Spleen (tissue), 11 donors: ENCODE results near the gene SUGP2. TPM values are rescaled to one million over a fixed set of nuclear protein-coding genes. Genes with fewer than 3 reads are reported as not detected.

ENCODE experiments used
- DNase-seq: peaks from one replicate; pipeline ENCODE4 v3.0.0-alpha.2; 2020
- H3K27ac ChIP-seq, 8 donors: fragments of 200-600 bp; sonication (generic) in 7 of 8; 1 replicate in 4 of 8; 2 replicates in 4 of 8; pipeline versions ENCODE4 v1.5.0 to v1.8.0; 2016 to 2021; ENCODE audit warnings: inconsistent platforms in 4 of 8, mild to moderate bottlenecking in 4 of 8, moderate library complexity in 1 of 8
- H3K27me3 ChIP-seq, 7 donors: fragments of 200-600 bp; sonication (generic) in 6 of 7; replicated peaks in 1 of 7; 1 replicate in 4 of 7; 2 replicates in 3 of 7; pipeline versions ENCODE4 v1.5.0 to v1.8.0; 2016 to 2021; ENCODE audit warnings: inconsistent platforms in 3 of 7, mild to moderate bottlenecking in 1 of 7
- H3K36me3 ChIP-seq, 6 donors: fragments of 200-600 bp; sonication (generic) in 5 of 6; 1 replicate in 4 of 6; 2 replicates in 2 of 6; pipeline versions ENCODE4 v1.5.0 to v1.8.0; 2016 to 2021; ENCODE audit warnings: inconsistent platforms in 2 of 6
- H3K4me1 ChIP-seq, 6 donors: fragments of 200-600 bp; sonication (generic) in 5 of 6; 1 replicate in 3 of 6; 2 replicates in 3 of 6; pipeline versions ENCODE4 v1.5.0 to v1.8.0; 2016 to 2021; ENCODE audit warnings: inconsistent platforms in 3 of 6
- H3K4me3 ChIP-seq, 8 donors: fragments of 200-600 bp; sonication (generic) in 7 of 8; 1 replicate in 4 of 8; 2 replicates in 4 of 8; pipeline versions ENCODE4 v1.5.0 to v1.8.0; 2016 to 2021; ENCODE audit warnings: inconsistent platforms in 4 of 8, mild to moderate bottlenecking in 4 of 8, moderate library complexity in 2 of 8
- H3K9me3 ChIP-seq, 8 donors: fragments of 200-600 bp; sonication (generic) in 7 of 8; 1 replicate in 4 of 8; 2 replicates in 4 of 8; pipeline versions ENCODE4 v1.5.0 to v1.8.0; 2016 to 2021; ENCODE audit warnings: inconsistent platforms in 4 of 8
- CTCF ChIP-seq, 11 experiments: fragments of 200-600 bp in 7 of 11; fragments of 450-650 bp in 4 of 11; sonication (generic) in 4 of 11; IDR thresholded peaks in 8 of 11; conservative IDR thresholded peaks in 3 of 11; 1 replicate in 7 of 11; 2 replicates in 4 of 11; pipeline versions ENCODE4 v1.4.0 to v1.8.0; 2016 to 2021; ENCODE audit warnings: antibody characterized with exemption in 11 of 11, inconsistent platforms in 4 of 11, mild to moderate bottlenecking in 1 of 11
- POLR2A ChIP-seq, 3 donors: fragments of 450-650 bp; IDR thresholded peaks; one replicate each; pipeline ENCODE4 v1.5.1; 2017; ENCODE audit warnings: antibody characterized with exemption in 3 of 3, mild to moderate bottlenecking in 1 of 3
- POLR2AphosphoS5 ChIP-seq, 3 donors: sonication (generic); formaldehyde crosslinking; IDR thresholded peaks; one replicate each; pipeline ENCODE4 v1.5.1; 2017; ENCODE audit warnings: antibody characterized with exemption in 3 of 3
- WGBS, 5 donors: extraction: QIAGEN DNeasy Blood & Tissue Kit in 3 of 5; methylation state at CpG; one replicate each; pipeline versions ENCODE4 v1.1.5 to v1.1.7; 2013 to 2018; 5-methylcytosine and 5-hydroxymethylcytosine counted together
- intact Hi-C: fragments of 100-400 bp; cut with DNase I; formaldehyde crosslinking; loops from one replicate; pipeline ENCODE4 v1.15.0; 2023; ENCODE audit warnings: low total_unique reads
- polyA plus RNA-seq, 3 donors: library from polyadenylated mRNA; stranded (reverse); fragments of 200-250 nt; gene quantifications; one replicate each; pipeline ENCODE4 v1.2.1, GENCODE V29; 2013
- total RNA-seq, 7 donors: library from RNA; depleted of rRNA in 3 of 7; stranded (reverse); fragments of >200 nt in 3 of 7; fragmentation: NEBNext Ultra II Directional in 4 of 7; extraction: Animal tissue kit (Norgen Biotek cat#: 25700) in 4 of 7; gene quantifications; one replicate each; pipeline versions ENCODE4 v1.1.0 to v1.2.1, GENCODE V29; 2016 to 2021
- donor health status: healthy with polysubstance abuse.
- donor health status: DM: no; HTN: no; CAD: no; lungs with moderate emphysema.
- donor health status: DM: no; HTN: no; CAD: no.
- donor health status: Bipolar disorder and iron deficiency.
- donor health status: healthy.
- donor health status: DM: no; HTN: no; CAD: no.
- donor health status: DM: yes; HTN: yes; CAD: no.

Gene SUGP2
- total and polyA plus RNA-seq, 10 donors = 54.5 to 127 (median 87.6) TPM

- Histone ChIP-seq H3K36me3 (no peaks in the 10 kb centered on the region), H3K27ac (peak overlapping the region in 2 of 8 donors; percentile 26 to 88), H3K4me1 (peaks cover 0 to 59% (median 25%) of the 10 kb centered on the region in 6 donors), H3K27me3 (peaks cover 0 to 15% (median 0%) of the 10 kb centered on the region in 7 donors), H3K4me3 (no peak overlapping the region), H3K9me3 (no peaks in the 10 kb centered on the region)
- DNase-seq = no peak
- TF ChIP-seq POLR2A (IDR thresholded peaks at IDR 0.05) (no peak), CTCF (IDR thresholded peaks at IDR 0.05 in 8 of 11, conservative IDR thresholded peaks at IDR 0.05 in 3 of 11) (no peak), POLR2AphosphoS5 (IDR thresholded peaks at IDR 0.05) (no peak)
- 92 to 98% (median 97%) methylated on average over 3 of the region's 3 CpGs for WGBS, 5 donors
- intact Hi-C loops = no loop called here
Observed at GRCh38 chr19:18975011-18975410, 58.3 kb downstream of the SUGP2 start.

GRCh38 chr19:18972851-18973250 lies 60.5 kb downstream of the SUGP2 start:
- intact Hi-C loops = no loop called here
- Histone ChIP-seq H3K36me3 (no peaks in the 10 kb centered on the region), H3K27me3 (peaks cover 0 to 15% (median 0%) of the 10 kb centered on the region in 7 donors), H3K4me1 (peaks cover 0 to 75% (median 38%) of the 10 kb centered on the region in 6 donors), H3K27ac (peak overlapping the region; percentile 60 to 91 (median 88)), H3K9me3 (peaks cover 0 to 5% (median 0%) of the 10 kb centered on the region in 8 donors), H3K4me3 (peak overlapping the region in 1 of 8 donors; percentile 28)
- WGBS, 5 donors = 56 to 74% (median 59%) methylated on average over 4 to 5 of the region's 5 CpGs
- DNase-seq = no peak
- TF ChIP-seq POLR2AphosphoS5 (IDR thresholded peaks at IDR 0.05) (no peak), CTCF (IDR thresholded peaks at IDR 0.05 in 8 of 11, conservative IDR thresholded peaks at IDR 0.05 in 3 of 11) (no peak), POLR2A (IDR thresholded peaks at IDR 0.05) (no peak)

GRCh38 chr19:18972301-18972811 lies 61.0 kb downstream of the SUGP2 start:
- no peak for DNase-seq
- Histone ChIP-seq H3K4me3 (peak overlapping the region in 1 of 8 donors; percentile 28), H3K36me3 (no peaks in the 10 kb centered on the region), H3K27ac (peak overlapping the region; percentile 60 to 91 (median 88)), H3K27me3 (peaks cover 0 to 15% (median 0%) of the 10 kb centered on the region in 7 donors), H3K9me3 (peaks cover 0 to 5% (median 0%) of the 10 kb centered on the region in 8 donors), H3K4me1 (peaks cover 0 to 75% (median 42%) of the 10 kb centered on the region in 6 donors)
- intact Hi-C loops = no loop called here
- peak in 1 of 3 donors; percentile 44 for TF ChIP-seq POLR2AphosphoS5 (IDR thresholded peaks at IDR 0.05)
- TF ChIP-seq CTCF (IDR thresholded peaks at IDR 0.05 in 8 of 11, conservative IDR thresholded peaks at IDR 0.05 in 3 of 11) = no peak
- no peak for TF ChIP-seq POLR2A (IDR thresholded peaks at IDR 0.05)
- 8 to 25% (median 16%) methylated on average over 12 of the region's 12 CpGs for WGBS, 5 donors

GRCh38 chr19:18969931-18970659 lies 63.2 kb downstream of the SUGP2 start:
- no peaks in the 10 kb centered on the region for H3K36me3 ChIP-seq
- 76 to 90% (median 82%) methylated on average over 13 of the region's 13 CpGs for WGBS, 5 donors
- no peak for DNase-seq
- no peak overlapping the region for H3K4me3 ChIP-seq
- peaks cover 0 to 79% (median 48%) of the 10 kb centered on the region in 6 donors for H3K4me1 ChIP-seq
- intact Hi-C loops = no loop called here
- peaks cover 0 to 15% (median 0%) of the 10 kb centered on the region in 7 donors for H3K27me3 ChIP-seq
- peak overlapping the region in 6 of 8 donors; percentile 77 to 91 (median 88) for H3K27ac ChIP-seq
- peaks cover 0 to 5% (median 0%) of the 10 kb centered on the region in 8 donors for H3K9me3 ChIP-seq
- no peak for TF ChIP-seq POLR2A (IDR thresholded peaks at IDR 0.05)
- no peak for TF ChIP-seq POLR2AphosphoS5 (IDR thresholded peaks at IDR 0.05)
- TF ChIP-seq CTCF (IDR thresholded peaks at IDR 0.05 in 8 of 11, conservative IDR thresholded peaks at IDR 0.05 in 3 of 11) = no peak
